B cell (primary cell): ENCODE data around the gene LRRC8D. TPM values are rescaled to one million over a fixed set of nuclear protein-coding genes. Genes with fewer than 3 reads are reported as not detected.

ENCODE experiments used
- ATAC-seq: fragments of 200-7000 bp; cut with Tn5 transposase; one replicate; pipeline ENCODE4 v1.10.0; 2021; ENCODE audit warnings: low read depth, mild to moderate bottlenecking, moderate number of reproducible peaks, moderate library complexity
- CTCF ChIA-PET: fragments of 350-600 bp; sonication (Branson Sonifier 250); formaldehyde crosslinking; loops from one replicate; lab custom pipeline; 2021; ENCODE audit warnings: antibody characterized with exemption, inconsistent platforms; lab: Charles Lee
- POLR2A ChIA-PET: fragments of 350-600 bp; sonication (Branson Sonifier 250); formaldehyde crosslinking; loops from one replicate; lab custom pipeline; 2021; ENCODE audit warnings: antibody characterized with exemption; lab: Charles Lee
- DNase-seq: peaks from one replicate; pipeline ENCODE4 v3.0.0; 2013
- H2AFZ ChIP-seq: 2 replicates; pipeline ENCODE4 v1.6.1; 2012; ENCODE audit warnings: mild to moderate bottlenecking, low read depth, low read length; ENCODE audit not compliant: insufficient read depth, poor library complexity, severe bottlenecking
- H3K27ac ChIP-seq, 2 donors: 1 replicate in 1 of 2; 2 replicates in 1 of 2; pipeline ENCODE4 v1.5.1; 2012 to 2013; ENCODE audit warnings: low read length in 2 of 2, mild to moderate bottlenecking in 2 of 2, moderate library complexity in 1 of 2
- H3K27me3 ChIP-seq, 4 experiments: fragments of 200-600 bp in 1 of 4; sonication (generic) in 1 of 4; replicated peaks in 1 of 4; 1 replicate in 2 of 4; 2 replicates in 2 of 4; pipeline versions ENCODE4 v1.6.1 to v1.7.0; 2013 to 2016; ENCODE audit warnings: low read length in 3 of 4, mild to moderate bottlenecking in 2 of 4, mixed read lengths in 1 of 4, moderate library complexity in 1 of 4; ENCODE audit not compliant: insufficient read depth in 4 of 4, control insufficient read depth in 3 of 4; ENCODE audit errors: control extremely low read depth in 1 of 4
- H3K36me3 ChIP-seq, 2 experiments: replicated peaks in 1 of 2; 1 replicate in 1 of 2; 2 replicates in 1 of 2; pipeline versions ENCODE4 v1.6.1 to v1.7.1; 2013; ENCODE audit warnings: low read length in 1 of 2; ENCODE audit not compliant: insufficient read depth in 2 of 2, control insufficient read depth in 1 of 2; ENCODE audit errors: control extremely low read depth in 1 of 2, extremely low read depth in 1 of 2
- H3K4me1 ChIP-seq, 2 donors: fragments of 200-600 bp in 1 of 2; sonication (generic) in 1 of 2; 1 replicate in 1 of 2; 2 replicates in 1 of 2; pipeline versions ENCODE4 v1.5.1 to v1.6.1; 2013 to 2017; ENCODE audit warnings: low read length in 2 of 2; ENCODE audit not compliant: control insufficient read depth in 2 of 2, insufficient read depth in 2 of 2
- H3K4me2 ChIP-seq: replicated peaks from 2 replicates; pipeline ENCODE3; 2012; ENCODE audit warnings: mild to moderate bottlenecking, low read depth, low read length; ENCODE audit not compliant: poor library complexity, severe bottlenecking
- H3K4me3 ChIP-seq, 5 experiments: fragments of 200-600 bp in 1 of 5; sonication (generic) in 1 of 5; 1 replicate in 3 of 5; 2 replicates in 2 of 5; pipeline versions ENCODE4 v1.5.1 to v1.7.0; 2011 to 2016; ENCODE audit warnings: low read length in 4 of 5, mild to moderate bottlenecking in 4 of 5, low read depth in 2 of 5, control low read depth in 1 of 5, moderate library complexity in 1 of 5; ENCODE audit not compliant: insufficient read depth in 1 of 5; ENCODE audit errors: control extremely low read depth in 1 of 5, extremely low read depth in 1 of 5
- H3K79me2 ChIP-seq: fragments of 200-600 bp; sonication (generic); one replicate; pipeline ENCODE4 v1.6.0; 2016; ENCODE audit warnings: low read length; ENCODE audit not compliant: control insufficient read depth, insufficient read depth
- H3K9ac ChIP-seq: fragments of 200-600 bp; sonication (generic); 2 replicates; pipeline ENCODE4 v1.6.1; 2017; ENCODE audit warnings: mild to moderate bottlenecking, low read length, moderate library complexity
- H3K9me3 ChIP-seq, 3 donors: one replicate each; pipeline versions ENCODE4 v1.6.1 to v1.7.1; 2013; ENCODE audit warnings: low read length in 2 of 3; ENCODE audit not compliant: control insufficient read depth in 2 of 3, insufficient read depth in 1 of 3; ENCODE audit errors: control extremely low read depth in 1 of 3
- H4K20me1 ChIP-seq: 2 replicates; pipeline ENCODE4 v1.6.0; 2012; ENCODE audit warnings: mild to moderate bottlenecking, low read length; ENCODE audit not compliant: insufficient read depth, control insufficient read depth, poor library complexity, severe bottlenecking
- H3K27ac Mint-ChIP-seq: one replicate; pipeline ENCODE4 v1.8.0; 2021; ENCODE audit warnings: mixed read lengths
- H3K27me3 Mint-ChIP-seq: one replicate; pipeline ENCODE4 v1.8.0; 2021; ENCODE audit warnings: mixed read lengths
- H3K4me1 Mint-ChIP-seq: one replicate; pipeline ENCODE4 v1.8.0; 2021; ENCODE audit warnings: mixed read lengths
- H3K4me3 Mint-ChIP-seq: one replicate; pipeline ENCODE4 v1.8.0; 2021; ENCODE audit warnings: mixed read lengths
- H3K9me3 Mint-ChIP-seq: one replicate; pipeline ENCODE4 v1.8.0; 2022; ENCODE audit warnings: mixed read lengths; ENCODE audit not compliant: insufficient read depth
- EZH2 ChIP-seq: IDR thresholded peaks from 2 replicates; pipeline ENCODE4 v1.6.1; 2012; ENCODE audit warnings: borderline replicate concordance, low read depth, mild to moderate bottlenecking, moderate library complexity, low read length; ENCODE audit not compliant: insufficient read depth, poor library complexity, severe bottlenecking
- WGBS: methylation state at CpG from one replicate; pipeline ENCODE4 v1.1.5; 2013; ENCODE audit warnings: missing lambda C conversion rate; ENCODE audit not compliant: insufficient coverage; 5-methylcytosine and 5-hydroxymethylcytosine counted together
- intact Hi-C: fragments of 100-400 bp; cut with micrococcal nuclease; formaldehyde crosslinking; loops from one replicate; pipeline ENCODE4 v1.10.0; 2022
- polyA plus RNA-seq: library from polyadenylated mRNA; depleted of rRNA; stranded (reverse); fragments of >200 nt; gene quantifications from 2 replicates; pipeline ENCODE4 v1.2.3, GENCODE V29; 2012
- total RNA-seq, 2 donors: library from RNA; stranded (reverse); fragments of 120-200 nt in 1 of 2; gene quantifications; 1 replicate in 1 of 2; 2 replicates in 1 of 2; pipeline versions ENCODE4 v1.2.3 to v1.2.4, GENCODE V29; 2013 to 2022
- TF ChIP-seq, protein P1 (sequence below): fragments of 200-600 bp; IDR thresholded peaks from one replicate; pipeline ENCODE4 v1.8.0; 2022; ENCODE audit warnings: antibody characterized with exemption, mild to moderate bottlenecking

Gene LRRC8D
- total and polyA plus RNA-seq, 2 donors (not counting 1 experiment from before 2014, with no cell fraction given), result 23.7 to 47.0 TPM

GRCh38 chr1:89807983-89808382 lies 12.8 kb upstream of the LRRC8D start:
- Histone ChIP-seq H3K4me2 (no peak overlapping the region), H3K9ac (no peak overlapping the region), H3K27ac (no peak overlapping the region), H3K4me1 (peaks cover 0 to 3% of the 10 kb centered on the region in 2 donors), H4K20me1 (no peaks in the 10 kb centered on the region), H3K36me3 (no peaks in the 10 kb centered on the region), H2AFZ (no peak overlapping the region), H3K79me2 (peaks cover 3% of the 10 kb centered on the region), H3K9me3 (no peaks in the 10 kb centered on the region), H3K27me3 (peaks cover 0 to 3% (median 0%) of the 10 kb centered on the region in 4 experiments), H3K4me3 (no peak overlapping the region)
- no CpG with 5 or more reads among the region's 1 CpG for WGBS
- TF ChIP-seq EZH2, result no peak
- TF ChIP-seq, protein P1, sequence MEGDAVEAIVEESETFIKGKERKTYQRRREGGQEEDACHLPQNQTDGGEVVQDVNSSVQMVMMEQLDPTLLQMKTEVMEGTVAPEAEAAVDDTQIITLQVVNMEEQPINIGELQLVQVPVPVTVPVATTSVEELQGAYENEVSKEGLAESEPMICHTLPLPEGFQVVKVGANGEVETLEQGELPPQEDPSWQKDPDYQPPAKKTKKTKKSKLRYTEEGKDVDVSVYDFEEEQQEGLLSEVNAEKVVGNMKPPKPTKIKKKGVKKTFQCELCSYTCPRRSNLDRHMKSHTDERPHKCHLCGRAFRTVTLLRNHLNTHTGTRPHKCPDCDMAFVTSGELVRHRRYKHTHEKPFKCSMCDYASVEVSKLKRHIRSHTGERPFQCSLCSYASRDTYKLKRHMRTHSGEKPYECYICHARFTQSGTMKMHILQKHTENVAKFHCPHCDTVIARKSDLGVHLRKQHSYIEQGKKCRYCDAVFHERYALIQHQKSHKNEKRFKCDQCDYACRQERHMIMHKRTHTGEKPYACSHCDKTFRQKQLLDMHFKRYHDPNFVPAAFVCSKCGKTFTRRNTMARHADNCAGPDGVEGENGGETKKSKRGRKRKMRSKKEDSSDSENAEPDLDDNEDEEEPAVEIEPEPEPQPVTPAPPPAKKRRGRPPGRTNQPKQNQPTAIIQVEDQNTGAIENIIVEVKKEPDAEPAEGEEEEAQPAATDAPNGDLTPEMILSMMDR, result no peak
- POLR2A ChIA-PET, result no interaction called here
- Mint-ChIP-seq H3K4me1 (no peaks in the 10 kb centered on the region), H3K9me3 (no peaks in the 10 kb centered on the region), H3K27ac (no peak overlapping the region), H3K4me3 (no peak overlapping the region), H3K27me3 (no peaks in the 10 kb centered on the region)
- no peak for ATAC-seq
- CTCF ChIA-PET, result interaction anchor here (0.7 to 2.5 kb wide), 3 partner anchors 8 to 325 kb away, joined by 3 to 17 read pairs (median 3); no protein-coding TSS in a partner anchor
- DNase-seq, result no peak
- intact Hi-C loops, result no loop called here

GRCh38 chr1:89808441-89809117 lies 12.3 kb upstream of the LRRC8D start:
- peaks cover 0 to 3% of the 10 kb centered on the region in 2 donors for H3K4me1 ChIP-seq

More at GRCh38 chr1:89808441-89809117, 12.3 kb upstream of the LRRC8D start:
- H3K4me1 Mint-ChIP-seq, result no peaks in the 10 kb centered on the region
- H3K4me3 ChIP-seq, result no peak overlapping the region
- no peaks in the 10 kb centered on the region for H3K27me3 Mint-ChIP-seq
- WGBS, result 94% methylated on average over 5 of the region's 5 CpGs
- no peak overlapping the region for H3K4me3 Mint-ChIP-seq
- peaks cover 6% of the 10 kb centered on the region for H3K79me2 ChIP-seq
- no peaks in the 10 kb centered on the region for H3K9me3 ChIP-seq
- ChIA-PET CTCF (interaction anchor here (0.7 to 2.5 kb wide), 4 partner anchors 18 to 325 kb away, joined by 3 to 17 read pairs (median 4); no protein-coding TSS in a partner anchor), POLR2A (no interaction called here)
- no peak overlapping the region for H3K4me2 ChIP-seq
- no peak overlapping the region for H2AFZ ChIP-seq
- no peak overlapping the region for H3K27ac Mint-ChIP-seq
- peaks cover 0 to 3% (median 0%) of the 10 kb centered on the region in 4 experiments for H3K27me3 ChIP-seq
- H4K20me1 ChIP-seq, result no peaks in the 10 kb centered on the region
- TF ChIP-seq, protein P1, result no peak
- TF ChIP-seq EZH2, result no peak
- no peaks in the 10 kb centered on the region for H3K36me3 ChIP-seq
- no peak for ATAC-seq
- no peak overlapping the region for H3K9ac ChIP-seq
- intact Hi-C loops, result no loop called here
- H3K27ac ChIP-seq, result no peak overlapping the region
- no peak for DNase-seq
- H3K9me3 Mint-ChIP-seq, result no peaks in the 10 kb centered on the region
